WERI-Rb-1 (cell line): Measurements from ENCODE around the gene ALDOA.
"Not testable (repeated sequence)": the region's sequence is repeated elsewhere in the genome, so short reads cannot be mapped to it uniquely, and the experiment has no call there.

Experiments used
- DNase-seq: peaks from one replicate; pipeline ENCODE4 v3.0.0-alpha.2; 2020
- H3K27ac ChIP-seq: fragments of 250-450 bp; sonication (Bioruptor Pico); 2 replicates; pipeline ENCODE4 v1.5.1; 2020; ENCODE audit warnings: mild to moderate bottlenecking, moderate library complexity
- H3K27me3 ChIP-seq: fragments of 250-450 bp; sonication (Bioruptor Pico); 2 replicates; pipeline ENCODE4 v1.5.1; 2021; ENCODE audit warnings: mild to moderate bottlenecking, low read depth, moderate library complexity; ENCODE audit not compliant: insufficient read depth, severe bottlenecking
- H3K36me3 ChIP-seq: fragments of 250-450 bp; sonication (Bioruptor Pico); 2 replicates; pipeline ENCODE4 v1.5.1; 2020; ENCODE audit warnings: mild to moderate bottlenecking, moderate library complexity
- H3K4me3 ChIP-seq: 2 replicates; pipeline ENCODE4 v1.5.1; 2011; ENCODE audit warnings: low read depth, mild to moderate bottlenecking, control low read depth, low read length
- H3K9me3 ChIP-seq: fragments of 250-450 bp; sonication (Bioruptor Pico); 2 replicates; pipeline ENCODE4 v1.5.1; 2021; ENCODE audit warnings: mild to moderate bottlenecking, moderate library complexity; ENCODE audit not compliant: severe bottlenecking
- TF ChIP-seq, protein P1 (sequence below): IDR thresholded peaks from 2 replicates; pipeline ENCODE4 v1.5.1; 2011; ENCODE audit warnings: low read depth, mild to moderate bottlenecking, control low read depth, inconsistent platforms, low read length

Gene ALDOA

GRCh38 chr16:30033270-30033669, 32.3 kb upstream of the ALDOA start:
- TF ChIP-seq, protein P1, sequence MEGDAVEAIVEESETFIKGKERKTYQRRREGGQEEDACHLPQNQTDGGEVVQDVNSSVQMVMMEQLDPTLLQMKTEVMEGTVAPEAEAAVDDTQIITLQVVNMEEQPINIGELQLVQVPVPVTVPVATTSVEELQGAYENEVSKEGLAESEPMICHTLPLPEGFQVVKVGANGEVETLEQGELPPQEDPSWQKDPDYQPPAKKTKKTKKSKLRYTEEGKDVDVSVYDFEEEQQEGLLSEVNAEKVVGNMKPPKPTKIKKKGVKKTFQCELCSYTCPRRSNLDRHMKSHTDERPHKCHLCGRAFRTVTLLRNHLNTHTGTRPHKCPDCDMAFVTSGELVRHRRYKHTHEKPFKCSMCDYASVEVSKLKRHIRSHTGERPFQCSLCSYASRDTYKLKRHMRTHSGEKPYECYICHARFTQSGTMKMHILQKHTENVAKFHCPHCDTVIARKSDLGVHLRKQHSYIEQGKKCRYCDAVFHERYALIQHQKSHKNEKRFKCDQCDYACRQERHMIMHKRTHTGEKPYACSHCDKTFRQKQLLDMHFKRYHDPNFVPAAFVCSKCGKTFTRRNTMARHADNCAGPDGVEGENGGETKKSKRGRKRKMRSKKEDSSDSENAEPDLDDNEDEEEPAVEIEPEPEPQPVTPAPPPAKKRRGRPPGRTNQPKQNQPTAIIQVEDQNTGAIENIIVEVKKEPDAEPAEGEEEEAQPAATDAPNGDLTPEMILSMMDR, result no peak
- DNase-seq, result no peak
- H3K9me3 ChIP-seq, result no peaks in the 10 kb centered on the region
- H3K27ac ChIP-seq, result no peak overlapping the region
- H3K27me3 ChIP-seq, result no peaks in the 10 kb centered on the region
- H3K4me3 ChIP-seq, result no peak overlapping the region
- H3K36me3 ChIP-seq, result peaks cover 10% of the 10 kb centered on the region

GRCh38 chr16:30040221-30040620, 25.3 kb upstream of the ALDOA start:
- no peaks in the 10 kb centered on the region for H3K27me3 ChIP-seq
- H3K36me3 ChIP-seq, result no peaks in the 10 kb centered on the region
- TF ChIP-seq, protein P1, result no peak
- H3K27ac ChIP-seq, result no peak overlapping the region
- H3K9me3 ChIP-seq, result no peaks in the 10 kb centered on the region
- no peak overlapping the region for H3K4me3 ChIP-seq
- DNase-seq, result no peak

DNA sequence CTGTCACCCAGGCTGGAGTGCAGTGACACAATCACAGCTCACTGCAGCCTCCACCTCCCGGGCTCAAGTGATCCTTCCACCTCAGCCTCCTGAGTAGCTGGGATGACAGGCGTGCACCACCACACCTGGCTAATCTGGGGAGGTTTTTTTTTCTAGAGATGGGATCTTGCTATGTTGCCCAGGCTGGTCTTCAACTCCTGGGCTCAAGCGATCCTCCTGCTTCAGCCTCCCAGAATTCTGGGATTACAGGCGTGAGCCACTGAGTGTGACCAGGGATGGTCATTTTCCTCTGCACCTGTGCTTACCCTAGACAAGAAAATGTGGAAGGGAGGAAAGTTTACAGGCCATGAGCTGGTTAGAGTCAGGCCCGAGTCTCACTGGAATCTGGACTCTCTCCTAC, 24.9 kb upstream of the ALDOA start:
- not testable (repeated sequence) for H3K9me3 ChIP-seq, H3K27me3 ChIP-seq, DNase-seq, H3K27ac ChIP-seq, H3K4me3 ChIP-seq, H3K36me3 ChIP-seq

DNA sequence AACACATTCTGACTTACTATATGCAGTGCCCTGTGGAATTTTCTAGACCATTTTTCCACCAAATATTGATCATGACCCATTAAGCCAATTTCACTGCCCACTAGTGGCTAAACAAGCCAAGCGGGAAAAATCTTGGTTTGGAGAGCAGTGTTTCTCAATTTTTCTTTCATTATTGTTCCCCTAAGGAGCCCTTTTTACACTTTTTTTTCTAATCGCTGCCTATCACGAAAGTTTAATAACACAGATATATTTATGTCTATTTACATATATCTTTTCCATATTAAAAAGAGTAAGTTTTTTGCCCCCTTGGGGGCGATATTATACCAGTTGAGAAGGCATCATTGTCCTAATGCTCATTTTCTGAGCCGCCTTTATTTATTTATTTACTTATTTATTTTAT, 23.7 kb upstream of the ALDOA start:
- no peak for DNase-seq

GRCh38 chr16:30046178-30046577, 19.4 kb upstream of the ALDOA start:
- no peak for DNase-seq

More for the DNA sequence above, 23.7 kb upstream of the ALDOA start:
- TF ChIP-seq, protein P1, result 0 out of 2 replicates have a peak, but pooled peaks have one; percentile 28
- no peaks in the 10 kb centered on the region for H3K9me3 ChIP-seq
- H3K27ac ChIP-seq, result no peak overlapping the region
- no peak overlapping the region for H3K4me3 ChIP-seq
- H3K27me3 ChIP-seq, result no peaks in the 10 kb centered on the region
- H3K36me3 ChIP-seq, result no peaks in the 10 kb centered on the region

DNA sequence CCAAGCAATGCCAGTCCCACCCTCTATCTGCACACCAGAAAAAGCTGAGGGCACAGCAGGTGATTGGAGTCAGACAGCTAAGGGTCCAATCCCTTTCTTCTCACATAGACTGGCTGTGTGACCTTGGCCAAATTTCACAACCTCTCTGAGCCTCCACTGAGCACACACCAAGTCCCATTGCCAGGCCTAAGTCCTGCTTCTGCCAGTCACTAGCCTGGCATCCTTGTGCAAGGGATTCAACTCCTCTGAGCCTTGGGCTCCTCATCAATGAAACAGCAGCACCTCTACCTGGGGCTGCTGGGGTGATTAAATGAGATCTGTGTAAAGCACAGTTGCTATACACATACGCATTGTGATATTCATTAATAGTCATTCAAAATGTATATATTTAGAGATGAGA, 19.0 kb upstream of the ALDOA start:
- TF ChIP-seq, protein P1, result no peak
- Histone ChIP-seq H3K27ac (no peak overlapping the region), H3K27me3 (no peaks in the 10 kb centered on the region), H3K9me3 (no peaks in the 10 kb centered on the region), H3K4me3 (no peak overlapping the region), H3K36me3 (no peaks in the 10 kb centered on the region)
- DNase-seq, result no peak

More at GRCh38 chr16:30046178-30046577, 19.4 kb upstream of the ALDOA start:
- Histone ChIP-seq H3K36me3 (no peaks in the 10 kb centered on the region), H3K27me3 (no peaks in the 10 kb centered on the region), H3K4me3 (no peak overlapping the region), H3K27ac (no peak overlapping the region), H3K9me3 (no peaks in the 10 kb centered on the region)
- TF ChIP-seq, protein P1, result no peak
